Measurements from ENCODE around the gene TOMM6.

DNA sequence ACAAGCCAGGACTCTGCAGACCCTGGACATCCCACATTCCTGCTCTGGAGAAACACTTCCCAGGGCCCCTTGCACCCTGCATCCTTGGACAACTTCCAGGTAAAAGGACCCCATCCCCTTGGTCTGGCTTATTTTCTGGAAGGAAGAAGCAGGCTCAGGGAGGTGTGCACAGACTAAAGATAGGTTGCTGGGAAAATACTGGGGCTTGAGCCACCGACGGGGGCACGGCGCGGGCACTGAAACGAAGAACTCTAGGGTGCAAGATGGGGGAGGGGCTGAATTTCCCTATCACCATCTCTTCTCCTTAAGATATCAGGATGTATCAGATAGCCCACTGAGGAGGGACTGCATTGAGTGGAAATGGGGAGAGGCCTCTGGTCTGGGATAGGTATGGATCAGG lies 8.6 kb upstream of the TOMM6 start:
- TF ChIP-seq, protein P1, sequence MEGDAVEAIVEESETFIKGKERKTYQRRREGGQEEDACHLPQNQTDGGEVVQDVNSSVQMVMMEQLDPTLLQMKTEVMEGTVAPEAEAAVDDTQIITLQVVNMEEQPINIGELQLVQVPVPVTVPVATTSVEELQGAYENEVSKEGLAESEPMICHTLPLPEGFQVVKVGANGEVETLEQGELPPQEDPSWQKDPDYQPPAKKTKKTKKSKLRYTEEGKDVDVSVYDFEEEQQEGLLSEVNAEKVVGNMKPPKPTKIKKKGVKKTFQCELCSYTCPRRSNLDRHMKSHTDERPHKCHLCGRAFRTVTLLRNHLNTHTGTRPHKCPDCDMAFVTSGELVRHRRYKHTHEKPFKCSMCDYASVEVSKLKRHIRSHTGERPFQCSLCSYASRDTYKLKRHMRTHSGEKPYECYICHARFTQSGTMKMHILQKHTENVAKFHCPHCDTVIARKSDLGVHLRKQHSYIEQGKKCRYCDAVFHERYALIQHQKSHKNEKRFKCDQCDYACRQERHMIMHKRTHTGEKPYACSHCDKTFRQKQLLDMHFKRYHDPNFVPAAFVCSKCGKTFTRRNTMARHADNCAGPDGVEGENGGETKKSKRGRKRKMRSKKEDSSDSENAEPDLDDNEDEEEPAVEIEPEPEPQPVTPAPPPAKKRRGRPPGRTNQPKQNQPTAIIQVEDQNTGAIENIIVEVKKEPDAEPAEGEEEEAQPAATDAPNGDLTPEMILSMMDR (IDR thresholded peaks at IDR 0.05) = no peak
- TF ChIP-seq POLR2A (IDR thresholded peaks at IDR 0.05) = no peak

Data from testis (tissue), 2 donors.